ENCODE data around the gene MTFR1L. TPM values are rescaled to one million over a fixed set of nuclear protein-coding genes. Genes with fewer than 3 reads are reported as not detected.

Gene MTFR1L
- total RNA-seq, 1 experiment from 2014 or later, result 28.9 TPM

GRCh38 chr1:25833158-25833557, 13.4 kb downstream of the MTFR1L start:
- no peak for DNase-seq (ENCODE audit: low spot score)
- no peak overlapping the region for H3K4me3 Mint-ChIP-seq
- H3K27me3 Mint-ChIP-seq (ENCODE audit: low read depth), result no peaks in the 10 kb centered on the region
- peaks cover 71% of the 10 kb centered on the region for H3K36me3 Mint-ChIP-seq
- no peaks in the 10 kb centered on the region for H3K4me1 Mint-ChIP-seq
- TF ChIP-seq IRF2 (CRISPR knock-in tag; IDR thresholded peaks at IDR 0.05; ENCODE audit: borderline replicate concordance, low read depth) (no peak), ZNF121 (CRISPR knock-in tag; IDR thresholded peaks at IDR 0.05) (peak; percentile 46; the same call in 1 of the 2 replicates)
- H3K9me3 Mint-ChIP-seq, result no peaks in the 10 kb centered on the region
- ATAC-seq, result no peak
- ChIA-PET CTCF (interaction anchor here (1.7 kb wide), 1 partner anchor 62 kb away, joined by 5 read pairs; no protein-coding TSS in a partner anchor), POLR2A (no interaction called here)
- no peak overlapping the region for H3K27ac Mint-ChIP-seq

GRCh38 chr1:25834894-25835293, 15.1 kb downstream of the MTFR1L start:
- no peak for TF ChIP-seq TP53 (CRISPR knock-in tag; IDR thresholded peaks at IDR 0.05)
- TF ChIP-seq E2F5 (CRISPR knock-in tag; IDR thresholded peaks at IDR 0.05), result no peak
- TF ChIP-seq USF2 (CRISPR knock-in tag; IDR thresholded peaks at IDR 0.05), result no peak
- TF ChIP-seq JAZF1 (CRISPR knock-in tag; IDR thresholded peaks at IDR 0.05), result no peak
- no peak for TF ChIP-seq ZNF423 (CRISPR knock-in tag; IDR thresholded peaks at IDR 0.05)
- no peak for TF ChIP-seq ZBTB43 (CRISPR knock-in tag; IDR thresholded peaks at IDR 0.05)
- no peak for TF ChIP-seq IRF2 (CRISPR knock-in tag; IDR thresholded peaks at IDR 0.05; ENCODE audit: borderline replicate concordance, low read depth)
- TF ChIP-seq ZNF425 (CRISPR knock-in tag; conservative IDR thresholded peaks at IDR 0.05), result no peak
- no peak for TF ChIP-seq NFATC4 (CRISPR knock-in tag; IDR thresholded peaks at IDR 0.05)
- TF ChIP-seq ATF3 (CRISPR knock-in tag; conservative IDR thresholded peaks at IDR 0.05), result no peak
- no peak for TF ChIP-seq KAT7 (CRISPR knock-in tag; IDR thresholded peaks at IDR 0.05; ENCODE audit: borderline replicate concordance)
- TF ChIP-seq NFE2L1 (CRISPR knock-in tag; IDR thresholded peaks at IDR 0.05), result no peak
- no peak for TF ChIP-seq ZNF232 (CRISPR knock-in tag; IDR thresholded peaks at IDR 0.05)
- 0 out of 2 replicates have a peak, but pooled peaks cover 1% of the 10 kb centered on the region for H3K9me3 Mint-ChIP-seq
- ChIA-PET CTCF (interaction anchor here (1.1 to 1.7 kb wide), 3 partner anchors 61 to 195 kb away, joined by 3 to 5 read pairs (median 5); partner anchors contain the start of gene PAFAH2), POLR2A (no interaction called here)
- ATAC-seq (no peak), DNase-seq (ENCODE audit: low spot score) (no peak)
- H3K4me1 Mint-ChIP-seq, result no peaks in the 10 kb centered on the region
- H3K36me3 Mint-ChIP-seq, result peaks cover 58% of the 10 kb centered on the region
- no peaks in the 10 kb centered on the region for H3K27me3 Mint-ChIP-seq (ENCODE audit: low read depth)
- no peak overlapping the region for H3K4me3 Mint-ChIP-seq
- no peak overlapping the region for H3K27ac Mint-ChIP-seq

GRCh38 chr1:25836695-25837094, 16.9 kb downstream of the MTFR1L start:
- POLR2A ChIA-PET, result no interaction called here
- DNase-seq (ENCODE audit: low spot score) (no peak), ATAC-seq (no peak)
- Mint-ChIP-seq H3K27me3 (ENCODE audit: low read depth) (no peaks in the 10 kb centered on the region), H3K9me3 (0 out of 2 replicates have a peak, but pooled peaks cover 3% of the 10 kb centered on the region), H3K4me1 (no peaks in the 10 kb centered on the region), H3K36me3 (peaks cover 40% of the 10 kb centered on the region), H3K4me3 (no peak overlapping the region), H3K27ac (no peak overlapping the region; the same call in 1 of the 2 replicates)
- CTCF ChIA-PET, result interaction anchor here (0.9 to 1.5 kb wide), 13 partner anchors 9 to 465 kb away, joined by 3 to 14 read pairs (median 5); partner anchors contain the start of genes EXTL1, PAFAH2 and PAQR7
- TF ChIP-seq USF1 (CRISPR knock-in tag; IDR thresholded peaks at IDR 0.05) (no peak), E2F4 (CRISPR knock-in tag; IDR thresholded peaks at IDR 0.05; ENCODE audit: borderline replicate concordance, low read depth) (no peak), NFE2L1 (CRISPR knock-in tag; IDR thresholded peaks at IDR 0.05) (no peak), NFATC4 (CRISPR knock-in tag; IDR thresholded peaks at IDR 0.05) (no peak), ZNF396 (CRISPR knock-in tag; IDR thresholded peaks at IDR 0.05; ENCODE audit: borderline replicate concordance) (no peak), ZNF512 (CRISPR knock-in tag; IDR thresholded peaks at IDR 0.05; ENCODE audit: borderline replicate concordance) (no peak), CREM (CRISPR knock-in tag; IDR thresholded peaks at IDR 0.05) (no peak), IRF2 (CRISPR knock-in tag; IDR thresholded peaks at IDR 0.05; ENCODE audit: borderline replicate concordance, low read depth) (no peak), GRHL2 (CRISPR knock-in tag; IDR thresholded peaks at IDR 0.05; ENCODE audit: insufficient replicate concordance, severe bottlenecking) (no peak), EMX1 (CRISPR knock-in tag; IDR thresholded peaks at IDR 0.05) (no peak)
